Calu3 (cell line): ENCODE data around the gene GNB1. TPM values are rescaled to one million over a fixed set of nuclear protein-coding genes. Genes with fewer than 3 reads are reported as not detected.
"Not testable (repeated sequence)": the region's sequence is repeated elsewhere in the genome, so short reads cannot be mapped to it uniquely, and the experiment has no call there.

Source experiments
- BruUV-seq: library from RNA; stranded (reverse); fragments of 400-500 nt; replicated peaks from 2 replicates; lab custom pipeline; 2021; lab: Mats Ljungman, UMichigan
- CTCF ChIA-PET: fragments of 300-600 bp; sonication (Branson Sonifier 250); formaldehyde crosslinking; loops from one replicate; lab custom pipeline; 2022; ENCODE audit warnings: antibody characterized with exemption; lab: Charles Lee
- DNase-seq: peaks from one replicate; pipeline ENCODE4 v3.0.0; 2022
- H3K27ac Mint-ChIP-seq: one replicate; pipeline ENCODE4 v1.8.0; 2022; ENCODE audit warnings: mixed read lengths; ENCODE audit not compliant: unreplicated experiment
- H3K27me3 Mint-ChIP-seq: one replicate; pipeline ENCODE4 v1.8.0; 2022; ENCODE audit warnings: mixed read lengths; ENCODE audit not compliant: unreplicated experiment
- H3K36me3 Mint-ChIP-seq: one replicate; pipeline ENCODE4 v1.8.0; 2022; ENCODE audit warnings: mild to moderate bottlenecking, moderate library complexity, mixed read lengths; ENCODE audit not compliant: insufficient read depth, unreplicated experiment
- H3K4me1 Mint-ChIP-seq: one replicate; pipeline ENCODE4 v1.8.0; 2022; ENCODE audit warnings: mild to moderate bottlenecking, low read depth, mixed read lengths; ENCODE audit not compliant: unreplicated experiment
- H3K4me3 Mint-ChIP-seq: one replicate; pipeline ENCODE4 v1.8.0; 2022; ENCODE audit warnings: mild to moderate bottlenecking, low read depth, moderate library complexity, mixed read lengths; ENCODE audit not compliant: unreplicated experiment
- H3K9me3 Mint-ChIP-seq: one replicate; pipeline ENCODE4 v1.8.0; 2022; ENCODE audit warnings: low read depth, mixed read lengths; ENCODE audit not compliant: unreplicated experiment
- CTCF ChIP-seq: fragments of 200-600 bp; IDR thresholded peaks from one replicate; pipeline ENCODE4 v1.8.0; 2022; ENCODE audit warnings: antibody characterized with exemption; ENCODE audit not compliant: unreplicated experiment
- intact Hi-C: fragments of 100-400 bp; cut with micrococcal nuclease; formaldehyde crosslinking; loops from one replicate; pipeline ENCODE4 v1.10.0; 2022; ENCODE audit not compliant: unreplicated experiment
- total RNA-seq: library from RNA; stranded (reverse); gene quantifications from 2 replicates; pipeline ENCODE4 v1.2.3, GENCODE V29; 2022

GNB1 gene
- total RNA-seq, 1 experiment from 2014 or later: 252 TPM

GRCh38 chr1:1938276-1938573 lies 47.3 kb upstream of the GNB1 start:
- Mint-ChIP-seq H3K36me3 (no peaks in the 10 kb centered on the region), H3K4me3 (no peak overlapping the region), H3K9me3 (peaks cover 4% of the 10 kb centered on the region), H3K4me1 (no peaks in the 10 kb centered on the region), H3K27me3 (peaks cover 19% of the 10 kb centered on the region), H3K27ac (no peak overlapping the region)
- no peak for TF ChIP-seq CTCF
- CTCF ChIA-PET: interaction anchor here (0.6 kb wide), 1 partner anchor 15 kb away, joined by 4 read pairs; no protein-coding TSS in a partner anchor
- BruUV-seq: no TSS peak
- no peak for DNase-seq
- intact Hi-C loops: no loop called here

- no TSS peak for BruUV-seq
- CTCF ChIA-PET: interaction anchor here (0.6 kb wide), 1 partner anchor 16 kb away, joined by 4 read pairs; no protein-coding TSS in a partner anchor
- Mint-ChIP-seq H3K27ac (no peak overlapping the region), H3K36me3 (no peaks in the 10 kb centered on the region), H3K9me3 (peaks cover 4% of the 10 kb centered on the region), H3K4me1 (no peaks in the 10 kb centered on the region), H3K27me3 (peaks cover 17% of the 10 kb centered on the region), H3K4me3 (no peak overlapping the region)
- intact Hi-C loops: no loop called here
- no peak for DNase-seq
- TF ChIP-seq CTCF: no peak
Observed at GRCh38 chr1:1937549-1938275, 46.8 kb upstream of the GNB1 start.

- CTCF ChIA-PET: no interaction called here
- Mint-ChIP-seq H3K4me3 (no peak overlapping the region), H3K36me3 (no peaks in the 10 kb centered on the region), H3K27ac (no peak overlapping the region), H3K9me3 (peaks cover 4% of the 10 kb centered on the region), H3K4me1 (no peaks in the 10 kb centered on the region), H3K27me3 (peaks cover 17% of the 10 kb centered on the region)
- DNase-seq: no peak
- intact Hi-C loops: no loop called here
- TF ChIP-seq CTCF: no peak
- no TSS peak for BruUV-seq
Observed at GRCh38 chr1:1937061-1937460, 46.2 kb upstream of the GNB1 start.

DNA sequence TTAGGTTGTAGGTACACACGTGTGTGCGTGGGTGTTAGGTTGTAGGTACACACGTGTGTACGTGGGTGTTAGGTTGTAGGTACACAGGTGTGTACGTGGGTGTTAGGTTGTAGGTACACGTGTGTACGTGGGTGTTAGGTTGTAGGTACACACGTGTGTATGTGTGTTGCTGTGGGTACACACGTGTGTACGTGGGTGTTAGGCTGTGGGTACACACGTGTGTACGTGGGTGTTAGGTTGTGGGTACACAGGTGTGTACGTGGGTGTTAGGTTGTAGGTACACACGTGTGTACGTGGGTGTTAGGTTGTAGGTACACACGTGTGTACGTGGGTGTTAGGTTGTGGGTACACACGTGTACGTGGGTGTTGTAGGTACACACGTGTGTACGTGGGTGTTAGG lies 44.0 kb upstream of the GNB1 start:
- intact Hi-C loops, CTCF ChIA-PET, H3K9me3 Mint-ChIP-seq, DNase-seq, BruUV-seq, H3K4me1 Mint-ChIP-seq, H3K36me3 Mint-ChIP-seq, H3K4me3 Mint-ChIP-seq, H3K27ac Mint-ChIP-seq: not testable (repeated sequence)
- H3K27me3 Mint-ChIP-seq: peaks cover 17% of the 10 kb centered on the region
